SJCRH30 (cell line): ENCODE results near the gene ZNF486. TPM values are rescaled to one million over a fixed set of nuclear protein-coding genes. Genes with fewer than 3 reads are reported as not detected.
"Not testable (repeated sequence)": the region's sequence is repeated elsewhere in the genome, so short reads cannot be mapped to it uniquely, and the experiment has no call there.

ENCODE experiments used
- DNase-seq, 2 experiments: peaks; one replicate each; pipeline ENCODE4 v3.0.0-alpha.2; 2015 to 2020
- H3K27ac ChIP-seq: fragments of 250-450 bp; sonication (Bioruptor Pico); 2 replicates; pipeline ENCODE4 v1.5.1; 2020; ENCODE audit warnings: mild to moderate bottlenecking, moderate library complexity
- H3K27me3 ChIP-seq: fragments of 250-450 bp; sonication (Bioruptor Pico); 2 replicates; pipeline ENCODE4 v1.5.1; 2020; ENCODE audit warnings: mild to moderate bottlenecking, moderate library complexity
- H3K36me3 ChIP-seq: fragments of 250-450 bp; sonication (Bioruptor Pico); 2 replicates; pipeline ENCODE4 v1.5.1; 2020; ENCODE audit warnings: mild to moderate bottlenecking, moderate library complexity
- H3K4me1 ChIP-seq: fragments of 250-450 bp; sonication (Bioruptor Pico); 2 replicates; pipeline ENCODE4 v1.5.1; 2020; ENCODE audit warnings: mild to moderate bottlenecking, moderate library complexity
- H3K4me3 ChIP-seq: fragments of 250-450 bp; sonication (Bioruptor Pico); 2 replicates; pipeline ENCODE4 v1.5.1; 2020; ENCODE audit warnings: mild to moderate bottlenecking, moderate library complexity
- H3K9me3 ChIP-seq: fragments of 250-450 bp; sonication (Bioruptor Pico); replicated peaks from 2 replicates; pipeline ENCODE4 v1.5.1; 2020; ENCODE audit warnings: mild to moderate bottlenecking, moderate library complexity
- total RNA-seq: library from RNA; depleted of rRNA; stranded (reverse); fragments of >200 nt; shearing (Covaris generic); gene quantifications from 2 replicates; pipeline ENCODE4 v1.2.3, GENCODE V29; 2014

ZNF486 gene
- total RNA-seq, 1 experiment from 2014 or later = 24.3 TPM

DNA sequence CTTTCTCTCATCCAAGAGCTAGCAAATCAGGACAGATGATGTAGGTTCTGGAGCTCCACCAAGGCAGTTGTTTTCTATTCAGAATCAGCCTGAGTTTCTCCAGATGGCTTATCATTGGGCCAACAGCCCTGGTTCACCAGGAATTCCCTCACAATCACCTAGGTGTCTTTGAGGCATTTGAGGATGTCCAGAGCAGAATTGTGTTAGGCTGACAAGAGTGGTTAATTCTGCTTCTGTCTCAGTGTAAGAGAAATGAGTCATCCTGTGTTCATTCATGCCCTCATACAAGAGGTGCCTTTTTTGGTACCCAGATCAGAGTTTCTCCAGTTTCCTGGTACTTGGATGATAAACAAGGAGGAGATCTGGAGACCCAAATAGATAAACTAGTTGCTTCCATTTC, 12.9 kb downstream of the ZNF486 start:
- not testable (repeated sequence) for H3K4me1 ChIP-seq, H3K27me3 ChIP-seq, DNase-seq, H3K4me3 ChIP-seq, H3K27ac ChIP-seq
- Histone ChIP-seq H3K36me3 (peaks cover 49% of the 10 kb centered on the region), H3K9me3 (peaks cover 15% of the 10 kb centered on the region)

DNA sequence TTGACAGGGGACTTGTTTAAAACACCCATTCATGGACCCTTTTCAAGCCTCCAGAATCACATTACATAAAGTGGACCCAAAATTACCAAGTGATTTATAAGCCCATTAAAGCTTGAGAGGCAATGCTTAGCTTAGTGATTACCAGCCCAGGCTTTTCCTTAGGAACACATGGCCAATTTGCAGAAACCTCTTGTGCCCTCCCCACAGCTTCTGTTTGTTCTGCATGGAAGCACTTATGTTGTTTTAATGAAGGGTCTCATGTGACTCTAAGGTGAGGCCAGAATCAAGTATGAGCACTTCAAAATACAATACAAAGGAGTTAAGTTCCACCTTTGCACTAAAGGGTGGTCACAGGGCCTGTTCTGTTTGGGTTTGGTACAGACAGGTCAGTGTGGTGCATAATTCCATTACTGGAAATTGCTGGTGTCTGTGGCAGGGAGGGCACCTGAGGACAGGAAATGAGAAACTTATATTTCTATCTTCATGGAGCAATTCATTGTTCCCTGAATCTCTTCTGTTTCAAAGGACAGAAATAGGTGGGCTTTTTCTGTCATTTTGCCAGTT, 15.3 kb downstream of the ZNF486 start:
- Histone ChIP-seq H3K27ac (no peak overlapping the region), H3K9me3 (peaks cover 12% of the 10 kb centered on the region), H3K27me3 (no peaks in the 10 kb centered on the region), H3K36me3 (peaks cover 57% of the 10 kb centered on the region), H3K4me1 (no peaks in the 10 kb centered on the region), H3K4me3 (no peak overlapping the region)
- no peak for DNase-seq

DNA sequence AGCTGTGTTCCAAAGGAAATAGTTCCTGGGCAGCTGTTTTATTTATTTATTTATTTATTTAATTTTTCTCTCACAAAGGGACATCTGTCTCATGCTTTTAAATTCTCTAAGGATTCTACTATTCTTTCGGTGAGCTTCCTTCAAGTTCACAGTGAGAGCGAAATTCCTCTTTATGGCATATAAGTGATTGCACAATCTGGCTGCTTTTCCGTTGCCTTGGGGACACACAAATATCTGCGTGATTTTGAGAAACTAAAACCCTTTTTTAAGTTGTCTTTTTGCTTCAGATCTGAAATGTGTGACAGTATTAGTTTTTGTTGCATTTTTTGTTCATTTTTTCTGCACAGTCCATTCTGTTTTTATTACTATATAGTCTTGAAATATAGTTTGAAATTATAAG, 19.2 kb downstream of the ZNF486 start:
- Histone ChIP-seq H3K36me3 (peaks cover 63% of the 10 kb centered on the region), H3K4me3 (no peak overlapping the region)
- no peak for DNase-seq

DNA sequence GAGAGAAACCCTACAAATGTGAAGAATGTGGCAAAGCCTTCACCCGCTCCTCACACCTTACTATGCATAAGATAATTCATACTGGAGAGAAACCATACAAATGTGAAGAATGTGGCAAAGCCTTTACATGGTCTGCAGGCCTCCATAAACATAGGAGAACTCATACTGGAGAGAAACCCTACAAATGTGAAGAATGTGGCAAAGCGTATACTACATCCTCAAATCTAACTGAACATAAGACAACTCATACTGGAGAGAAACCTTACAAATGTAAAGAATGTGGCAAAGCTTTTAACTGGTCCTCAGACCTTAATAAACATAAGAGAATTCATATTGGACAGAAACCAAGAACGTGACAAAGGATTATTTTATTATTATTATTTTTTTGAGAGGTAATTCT, 30.7 kb downstream of the ZNF486 start:
- Histone ChIP-seq H3K4me3 (no peak overlapping the region), H3K9me3 (peaks cover 54% of the 10 kb centered on the region), H3K4me1 (no peaks in the 10 kb centered on the region), H3K27ac (no peak overlapping the region), H3K36me3 (peaks cover 72% of the 10 kb centered on the region), H3K27me3 (no peaks in the 10 kb centered on the region)
- no peak for DNase-seq

More for the DNA sequence above, 19.2 kb downstream of the ZNF486 start:
- H3K27ac ChIP-seq = no peak overlapping the region
- H3K9me3 ChIP-seq = peaks cover 9% of the 10 kb centered on the region; the same call in 1 of the 2 replicates
- H3K27me3 ChIP-seq = no peaks in the 10 kb centered on the region
- no peaks in the 10 kb centered on the region for H3K4me1 ChIP-seq

DNA sequence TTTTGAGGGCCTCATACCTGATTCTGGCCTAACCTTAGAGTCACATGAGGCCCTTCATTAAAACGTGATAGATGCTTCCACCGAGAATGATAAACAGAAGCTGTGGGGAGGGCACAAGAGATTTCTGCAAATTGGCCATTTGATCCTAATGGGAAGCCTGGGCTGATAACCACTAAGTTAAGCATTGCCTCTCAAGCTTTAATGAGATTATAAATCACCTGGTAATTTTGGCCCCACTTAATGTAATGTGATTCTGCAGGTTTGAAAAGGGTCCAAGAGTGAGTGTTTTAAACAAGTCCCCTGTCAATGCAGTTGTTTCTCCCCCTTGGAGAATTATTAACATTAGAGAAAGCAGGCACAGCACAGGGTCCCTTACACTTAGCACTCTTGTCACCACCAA, 42.0 kb downstream of the ZNF486 start:
- Histone ChIP-seq H3K27me3 (no peaks in the 10 kb centered on the region), H3K9me3 (peaks cover 8% of the 10 kb centered on the region; the same call in 1 of the 2 replicates), H3K27ac (no peak overlapping the region), H3K36me3 (peaks cover 51% of the 10 kb centered on the region), H3K4me1 (no peaks in the 10 kb centered on the region), H3K4me3 (no peak overlapping the region)
- no peak for DNase-seq

DNA sequence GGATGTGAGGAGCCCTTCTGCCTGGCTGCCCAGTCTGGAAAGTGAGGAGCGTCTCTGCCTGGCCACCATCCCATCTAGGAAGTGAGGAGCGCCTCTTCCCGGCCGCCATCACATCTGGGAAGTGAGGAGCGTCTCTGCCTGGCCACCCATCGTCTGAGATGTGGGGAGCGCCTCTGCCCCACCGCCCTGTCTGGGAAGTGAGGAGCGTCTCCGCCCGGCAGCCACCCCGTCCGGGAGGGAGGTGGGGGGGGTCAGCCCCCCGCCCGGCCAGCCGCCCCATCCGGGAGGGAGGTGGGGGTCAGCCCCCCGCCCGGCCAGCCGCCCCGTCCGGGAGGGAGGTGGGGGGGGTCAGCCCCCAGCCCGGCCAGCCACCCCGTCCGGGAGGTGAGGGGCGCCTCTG, 47.4 kb downstream of the ZNF486 start:
- not testable (repeated sequence) for H3K4me3 ChIP-seq, H3K4me1 ChIP-seq, H3K27ac ChIP-seq, DNase-seq, H3K27me3 ChIP-seq
- H3K36me3 ChIP-seq = peaks cover 52% of the 10 kb centered on the region
- peaks cover 10% of the 10 kb centered on the region; the same call in 1 of the 2 replicates for H3K9me3 ChIP-seq

DNA sequence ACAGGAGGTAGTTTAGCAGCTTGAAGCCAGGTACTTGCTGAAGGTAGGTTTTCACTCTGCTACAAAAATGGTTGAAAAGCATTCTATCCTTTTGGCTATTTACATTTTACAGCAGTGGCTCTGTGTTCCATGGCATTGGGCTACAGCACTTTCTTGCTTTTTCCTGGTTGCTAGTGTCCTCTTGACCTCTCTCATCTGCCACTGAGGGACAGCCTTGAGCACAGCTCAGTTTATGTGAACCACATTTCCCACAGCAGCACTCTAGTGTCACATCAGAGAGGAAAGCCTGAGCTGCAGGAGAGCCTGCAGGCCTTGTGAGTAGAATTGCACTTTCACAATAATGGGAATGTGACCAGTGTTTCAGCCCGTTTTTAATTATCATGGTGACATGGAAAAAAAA, 54.6 kb downstream of the ZNF486 start:
- Histone ChIP-seq H3K9me3 (peaks cover 15% of the 10 kb centered on the region), H3K36me3 (peaks cover 57% of the 10 kb centered on the region)
- H3K27ac ChIP-seq, H3K27me3 ChIP-seq, H3K4me3 ChIP-seq, DNase-seq, H3K4me1 ChIP-seq: not testable (repeated sequence)

DNA sequence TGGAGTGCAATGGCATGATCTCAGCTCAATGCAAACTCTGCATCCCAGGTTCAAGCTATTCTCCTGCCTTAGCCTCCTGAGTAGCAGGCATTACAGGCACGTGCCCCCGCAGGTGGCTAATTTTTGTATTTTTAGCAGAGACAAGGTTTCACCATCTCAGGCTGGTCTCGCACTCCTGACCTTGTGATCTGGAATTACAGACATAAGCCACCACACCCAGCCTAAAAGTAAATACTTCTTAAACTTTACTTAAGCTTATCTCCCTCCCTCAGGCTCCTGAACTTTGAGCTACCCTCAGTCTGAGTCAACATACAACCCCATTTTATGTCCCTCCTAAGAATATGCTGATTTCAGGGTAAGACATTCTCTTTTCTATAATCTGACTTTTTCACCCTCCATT, 66.1 kb downstream of the ZNF486 start:
- Histone ChIP-seq H3K4me1 (no peaks in the 10 kb centered on the region), H3K4me3 (no peak overlapping the region), H3K36me3 (peaks cover 74% of the 10 kb centered on the region), H3K27me3 (no peaks in the 10 kb centered on the region), H3K27ac (no peak overlapping the region), H3K9me3 (peaks cover 56% of the 10 kb centered on the region)
- no peak for DNase-seq

DNA sequence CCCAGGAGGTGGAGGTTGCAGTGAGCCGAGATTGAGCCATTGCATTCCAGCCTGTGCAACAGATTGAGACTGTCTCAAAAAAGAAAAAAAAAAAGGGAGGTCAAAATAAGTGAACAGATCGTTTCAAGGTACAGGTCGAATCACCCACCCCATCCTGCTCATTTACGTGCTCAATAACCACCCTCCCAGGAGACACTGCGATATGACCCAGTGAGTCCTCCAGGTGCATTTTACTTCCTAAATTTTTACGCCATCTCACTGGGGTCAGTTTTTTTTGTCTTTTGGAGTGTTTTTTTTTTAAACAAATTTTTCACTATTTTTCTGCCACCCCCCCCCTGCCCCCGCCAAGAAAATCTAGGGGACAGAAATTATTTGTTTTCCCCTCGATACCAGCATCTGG, 68.1 kb downstream of the ZNF486 start:
- no peak for DNase-seq
- Histone ChIP-seq H3K27me3 (no peaks in the 10 kb centered on the region), H3K27ac (no peak overlapping the region)

DNA sequence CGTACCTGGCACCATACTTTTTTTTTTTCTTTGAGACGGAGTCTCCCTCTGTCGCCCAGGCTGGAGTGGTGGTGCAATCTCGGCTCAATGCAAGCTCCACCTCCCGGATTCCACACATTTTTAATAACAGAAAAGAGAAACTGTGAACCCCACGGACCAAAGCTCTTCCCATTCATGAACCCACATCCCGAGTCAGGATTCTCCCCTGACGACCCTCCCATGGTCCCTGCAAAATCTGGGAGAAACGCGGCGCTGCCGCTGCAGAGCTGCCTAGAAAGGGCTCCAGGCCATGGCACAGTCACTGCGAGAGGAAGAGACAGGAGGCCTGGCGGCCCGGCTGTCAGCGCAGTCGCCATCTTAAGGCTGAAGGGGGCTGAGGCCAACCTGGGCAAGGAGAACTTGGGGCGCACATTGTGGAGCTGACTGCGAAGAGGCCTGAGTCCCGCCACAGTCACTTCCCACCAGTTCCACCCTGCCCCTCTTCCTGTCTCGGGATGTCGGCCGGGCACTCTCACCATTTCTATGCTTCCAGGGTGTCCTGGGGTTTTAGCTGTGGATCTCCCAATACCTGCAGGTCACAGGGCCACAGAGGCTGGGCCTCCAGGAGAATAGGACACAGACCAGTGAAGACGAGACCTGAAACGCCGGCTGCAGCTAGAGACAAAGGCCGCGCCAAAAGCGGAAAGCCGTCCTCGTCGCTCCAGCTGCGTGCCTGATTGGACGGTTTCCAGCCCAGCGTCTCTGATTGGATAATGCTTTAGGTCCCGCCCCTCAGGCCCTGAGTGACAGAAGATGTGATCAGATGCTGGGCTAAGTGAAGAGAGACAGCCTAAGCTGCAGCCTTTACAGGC, 71.0 kb downstream of the ZNF486 start:
- H3K4me3 ChIP-seq = peak overlapping the region; percentile 75
- H3K27me3 ChIP-seq = no peaks in the 10 kb centered on the region
- H3K4me1 ChIP-seq = no peaks in the 10 kb centered on the region
- peak overlapping the region; percentile 80 for H3K27ac ChIP-seq
- H3K36me3 ChIP-seq = peaks cover 33% of the 10 kb centered on the region
- H3K9me3 ChIP-seq = peaks cover 20% of the 10 kb centered on the region
- DNase-seq = peak; percentile 96 to 99

More for the DNA sequence above, 68.1 kb downstream of the ZNF486 start:
- no peaks in the 10 kb centered on the region for H3K4me1 ChIP-seq
- peaks cover 38% of the 10 kb centered on the region for H3K9me3 ChIP-seq
- H3K36me3 ChIP-seq = peaks cover 57% of the 10 kb centered on the region
- H3K4me3 ChIP-seq = no peak overlapping the region

DNA sequence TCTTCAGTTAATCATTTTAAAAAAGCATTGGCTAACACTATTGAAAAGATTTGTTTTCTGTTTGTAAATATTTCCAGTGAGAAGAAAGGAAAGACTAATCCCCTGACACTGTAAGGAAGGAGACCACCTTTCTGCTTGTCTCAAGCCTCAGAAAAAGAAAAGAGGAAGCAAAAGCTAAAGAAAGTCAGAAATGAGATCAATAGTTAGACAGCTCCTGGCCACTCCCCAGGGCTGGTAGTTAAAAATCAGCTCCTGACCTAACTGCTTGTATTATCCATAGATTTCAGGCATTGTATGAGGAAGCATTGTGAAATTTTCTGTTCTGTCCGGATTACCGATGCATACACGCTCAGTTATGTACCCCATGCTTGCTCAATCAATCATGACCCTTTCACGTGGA, 76.6 kb downstream of the ZNF486 start:
- no peaks in the 10 kb centered on the region for H3K27me3 ChIP-seq
- no peak overlapping the region for H3K27ac ChIP-seq
- H3K36me3 ChIP-seq = no peaks in the 10 kb centered on the region
- H3K4me3 ChIP-seq = no peak overlapping the region
- DNase-seq = no peak
- H3K9me3 ChIP-seq = peaks cover 3% of the 10 kb centered on the region; the same call in 1 of the 2 replicates
- H3K4me1 ChIP-seq = no peaks in the 10 kb centered on the region

DNA sequence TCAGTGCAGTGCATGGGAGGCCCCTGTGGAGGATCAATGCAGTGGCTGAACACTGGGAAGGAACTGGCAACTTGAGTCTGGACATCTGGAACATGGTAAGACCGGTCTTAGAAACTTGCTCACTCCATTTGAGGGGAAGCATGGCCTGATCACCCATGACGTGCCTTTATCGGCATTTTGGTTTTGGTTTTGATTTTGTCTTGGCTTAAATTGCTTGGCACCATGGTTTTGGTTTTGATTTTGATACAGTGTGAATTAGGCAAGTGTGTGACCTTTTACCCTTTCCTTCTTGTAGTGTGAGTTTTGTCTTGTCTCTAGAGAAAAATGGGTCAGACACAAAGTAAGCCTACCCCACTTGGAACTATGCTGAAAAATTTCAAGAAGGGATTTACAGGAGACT, 77.3 kb downstream of the ZNF486 start:
- no peak for DNase-seq
- no peak overlapping the region for H3K27ac ChIP-seq
- H3K9me3 ChIP-seq = peaks cover 3% of the 10 kb centered on the region; the same call in 1 of the 2 replicates
- no peaks in the 10 kb centered on the region for H3K36me3 ChIP-seq
- no peak overlapping the region for H3K4me3 ChIP-seq
- no peaks in the 10 kb centered on the region for H3K27me3 ChIP-seq
- no peaks in the 10 kb centered on the region for H3K4me1 ChIP-seq

DNA sequence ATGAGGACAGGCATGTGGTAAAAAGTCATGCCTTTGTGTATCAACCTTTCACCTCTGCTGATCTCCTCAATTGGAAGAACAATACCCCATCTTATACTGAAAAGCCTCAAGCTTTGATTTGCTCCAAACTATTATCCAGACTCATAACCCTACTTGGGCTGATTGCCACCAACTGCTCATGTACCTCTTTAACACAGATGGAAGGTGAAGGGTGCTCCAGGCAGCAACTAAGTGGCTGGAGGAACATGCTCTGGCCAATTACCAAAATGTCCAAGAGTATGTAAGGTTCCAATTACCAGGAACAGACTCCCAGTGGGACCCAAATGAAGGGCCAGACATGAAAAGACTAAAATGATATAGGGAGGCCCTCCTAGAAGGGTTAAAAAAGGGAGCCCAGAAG, 78.3 kb downstream of the ZNF486 start:
- H3K4me1 ChIP-seq = no peaks in the 10 kb centered on the region
- DNase-seq = no peak
- no peak overlapping the region for H3K4me3 ChIP-seq
- H3K9me3 ChIP-seq = no peaks in the 10 kb centered on the region; the same call in 1 of the 2 replicates
- H3K27me3 ChIP-seq = no peaks in the 10 kb centered on the region
- H3K36me3 ChIP-seq = no peaks in the 10 kb centered on the region
- no peak overlapping the region for H3K27ac ChIP-seq

DNA sequence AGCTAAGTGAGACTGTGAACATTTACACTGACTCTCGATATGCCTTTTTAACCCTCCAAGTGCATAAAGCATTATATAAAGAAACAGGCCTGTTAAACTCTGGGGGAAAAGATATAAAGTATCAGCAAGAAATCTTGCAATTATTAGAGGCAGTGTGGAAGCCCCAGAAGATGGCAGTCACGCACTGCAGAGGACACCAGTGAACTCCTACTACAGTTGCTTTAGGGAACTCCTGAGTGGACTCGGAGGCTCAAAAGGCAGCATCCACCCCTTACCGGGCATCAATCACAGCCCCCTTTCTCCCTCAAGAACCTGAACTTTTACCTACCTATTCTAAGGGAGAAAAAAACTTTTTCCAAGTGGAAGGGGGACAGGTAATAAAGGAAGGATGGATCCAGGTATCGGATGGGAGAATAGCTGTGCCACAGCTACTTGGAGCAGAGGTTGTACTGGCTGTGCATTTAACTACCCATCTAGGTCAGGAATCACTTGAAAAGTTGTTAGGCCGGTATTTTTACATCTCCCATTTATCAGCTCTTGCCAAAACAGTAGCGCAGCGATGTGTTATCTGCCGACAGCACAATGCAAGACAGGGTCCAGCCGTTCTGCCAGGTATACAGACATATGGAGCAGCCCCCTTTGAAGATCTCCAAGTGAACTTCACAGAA, 80.1 kb downstream of the ZNF486 start:
- H3K4me3 ChIP-seq = no peak overlapping the region
- DNase-seq = peak; percentile 13 to 50
- no peaks in the 10 kb centered on the region for H3K36me3 ChIP-seq
- H3K9me3 ChIP-seq = no peaks in the 10 kb centered on the region; the same call in 1 of the 2 replicates
- H3K27me3 ChIP-seq = no peaks in the 10 kb centered on the region
- no peak overlapping the region for H3K27ac ChIP-seq
- no peaks in the 10 kb centered on the region for H3K4me1 ChIP-seq

DNA sequence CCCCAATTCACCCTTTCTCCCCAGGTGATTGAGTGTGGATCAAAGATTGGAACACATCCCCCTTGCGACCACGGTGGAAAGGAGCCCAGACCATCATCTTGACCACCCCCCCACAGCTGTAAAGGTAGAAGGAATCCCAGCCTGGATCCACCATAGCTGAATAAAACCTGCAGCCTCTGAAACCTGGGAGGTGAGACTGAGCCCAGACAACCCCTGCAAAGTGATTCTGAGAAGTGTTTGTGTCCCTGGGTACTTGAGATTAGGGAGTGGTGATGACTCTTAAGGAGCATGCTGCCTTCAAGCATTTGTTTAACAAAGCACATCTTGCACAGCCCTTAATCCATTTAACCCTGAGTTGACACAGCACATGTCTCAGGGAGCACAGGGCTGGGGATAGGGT, 81.2 kb downstream of the ZNF486 start:
- not testable (repeated sequence) for H3K36me3 ChIP-seq, H3K4me3 ChIP-seq, DNase-seq, H3K27me3 ChIP-seq, H3K27ac ChIP-seq, H3K9me3 ChIP-seq, H3K4me1 ChIP-seq
